Prostate gland (tissue), 2 donors: ENCODE results near the gene ZNF217. TPM values are rescaled to one million over a fixed set of nuclear protein-coding genes. Genes with fewer than 3 reads are reported as not detected.
"Not testable (repeated sequence)": the region's sequence is repeated elsewhere in the genome, so short reads cannot be mapped to it uniquely, and the experiment has no call there.

ENCODE experiments used
- DNase-seq: peaks from one replicate; pipeline ENCODE4 v3.0.0-alpha.2; 2019; ENCODE audit warnings: low spot score
- H3K27ac ChIP-seq, 2 donors: fragments of 200-600 bp; sonication (generic); 2 replicates each; pipeline ENCODE4 v1.5.1; 2017 to 2019
- H3K27me3 ChIP-seq: fragments of 200-600 bp; sonication (generic); replicated peaks from 2 replicates; pipeline ENCODE4 v1.5.1; 2019; ENCODE audit not compliant: insufficient read depth
- H3K36me3 ChIP-seq, 2 donors: fragments of 200-600 bp; sonication (generic); 1 replicate in 1 of 2; 2 replicates in 1 of 2; pipeline versions ENCODE4 v1.5.1 to v1.8.1; 2017 to 2019
- H3K4me1 ChIP-seq: fragments of 200-600 bp; sonication (generic); replicated peaks from 2 replicates; pipeline ENCODE4 v1.5.1; 2019
- H3K4me3 ChIP-seq, 2 donors: fragments of 200-600 bp; sonication (generic); 2 replicates each; pipeline ENCODE4 v1.5.1; 2017 to 2019
- H3K9me3 ChIP-seq: fragments of 200-600 bp; sonication (generic); 2 replicates; pipeline ENCODE4 v1.5.1; 2017
- POLR2A ChIP-seq: fragments of 450-650 bp; IDR thresholded peaks from one replicate; pipeline ENCODE4 v1.6.1; 2016; ENCODE audit warnings: antibody characterized with exemption, mild to moderate bottlenecking
- POLR2AphosphoS5 ChIP-seq: sonication (generic); formaldehyde crosslinking; IDR thresholded peaks from one replicate; pipeline ENCODE4 v1.6.1; 2017; ENCODE audit warnings: antibody characterized with exemption
- WGBS: methylation state at CpG from one replicate; pipeline ENCODE4 v1.1.5; 2018; 5-methylcytosine and 5-hydroxymethylcytosine counted together
- intact Hi-C: fragments of 100-400 bp; cut with DNase I; formaldehyde crosslinking; loops from one replicate; pipeline ENCODE4 v1.14.2; 2022
- total RNA-seq, 2 donors: library from RNA; depleted of rRNA; stranded (reverse); fragments of >200 nt; gene quantifications; one replicate each; pipeline ENCODE4 v1.1.0, GENCODE V29; 2016
- TF ChIP-seq, protein P1 (sequence below), 4 experiments: fragments of 200-600 bp in 2 of 4; fragments of 450-650 bp in 2 of 4; sonication (generic) in 2 of 4; IDR thresholded peaks; 1 replicate in 3 of 4; 2 replicates in 1 of 4; pipeline ENCODE4 v1.5.1; 2016 to 2019; ENCODE audit warnings: antibody characterized with exemption in 4 of 4, mild to moderate bottlenecking in 2 of 4, moderate library complexity in 2 of 4

Gene ZNF217
- total RNA-seq, 2 donors from 2014 or later: 35.4 to 44.5 TPM

DNA sequence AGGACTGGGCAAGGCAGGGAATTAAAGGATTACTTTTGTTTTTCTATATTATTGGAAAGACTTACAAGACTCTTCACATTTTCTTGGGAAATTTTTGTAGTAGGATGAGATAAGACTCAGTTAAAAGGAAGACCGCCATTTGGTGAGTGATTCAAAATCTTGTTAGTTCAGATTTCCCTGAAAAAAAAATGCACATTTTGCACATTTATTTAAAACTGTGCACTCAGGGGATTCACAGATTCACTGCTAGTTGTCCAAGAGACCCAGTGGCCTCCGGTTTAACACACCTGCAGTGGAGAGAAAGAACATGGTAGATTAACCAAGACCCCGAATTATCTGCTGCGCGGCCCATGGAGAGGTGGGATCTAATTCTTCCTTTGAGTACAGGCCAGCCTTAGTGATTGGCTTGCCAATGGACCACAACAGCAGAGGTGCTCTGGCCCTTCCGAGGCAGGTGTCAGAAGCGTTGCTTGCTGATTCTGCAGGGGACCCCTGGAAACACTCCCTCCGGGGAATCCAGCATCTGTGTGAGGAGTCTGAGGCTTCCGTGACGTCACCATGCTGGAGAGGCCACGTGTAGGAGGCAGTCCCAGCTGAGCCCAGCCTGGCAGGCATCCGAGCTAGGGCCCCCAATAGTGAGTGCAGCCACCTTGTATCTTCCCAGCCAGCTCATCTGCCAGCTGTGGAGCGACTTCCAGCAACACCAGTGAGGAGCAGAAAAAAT lies 68.9 kb downstream of the ZNF217 start:
- TF ChIP-seq, protein P1, sequence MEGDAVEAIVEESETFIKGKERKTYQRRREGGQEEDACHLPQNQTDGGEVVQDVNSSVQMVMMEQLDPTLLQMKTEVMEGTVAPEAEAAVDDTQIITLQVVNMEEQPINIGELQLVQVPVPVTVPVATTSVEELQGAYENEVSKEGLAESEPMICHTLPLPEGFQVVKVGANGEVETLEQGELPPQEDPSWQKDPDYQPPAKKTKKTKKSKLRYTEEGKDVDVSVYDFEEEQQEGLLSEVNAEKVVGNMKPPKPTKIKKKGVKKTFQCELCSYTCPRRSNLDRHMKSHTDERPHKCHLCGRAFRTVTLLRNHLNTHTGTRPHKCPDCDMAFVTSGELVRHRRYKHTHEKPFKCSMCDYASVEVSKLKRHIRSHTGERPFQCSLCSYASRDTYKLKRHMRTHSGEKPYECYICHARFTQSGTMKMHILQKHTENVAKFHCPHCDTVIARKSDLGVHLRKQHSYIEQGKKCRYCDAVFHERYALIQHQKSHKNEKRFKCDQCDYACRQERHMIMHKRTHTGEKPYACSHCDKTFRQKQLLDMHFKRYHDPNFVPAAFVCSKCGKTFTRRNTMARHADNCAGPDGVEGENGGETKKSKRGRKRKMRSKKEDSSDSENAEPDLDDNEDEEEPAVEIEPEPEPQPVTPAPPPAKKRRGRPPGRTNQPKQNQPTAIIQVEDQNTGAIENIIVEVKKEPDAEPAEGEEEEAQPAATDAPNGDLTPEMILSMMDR (IDR thresholded peaks at IDR 0.05): no peak
- no peak for TF ChIP-seq POLR2AphosphoS5
- TF ChIP-seq POLR2A: no peak
- Histone ChIP-seq H3K4me1 (no peaks in the 10 kb centered on the region), H3K9me3 (no peaks in the 10 kb centered on the region), H3K27ac (no peak overlapping the region), H3K27me3 (no peaks in the 10 kb centered on the region), H3K4me3 (no peak overlapping the region), H3K36me3 (no peaks in the 10 kb centered on the region)
- intact Hi-C loops: no loop called here
- 69% methylated on average over 13 of the region's 13 CpGs for WGBS
- no peak for DNase-seq

DNA sequence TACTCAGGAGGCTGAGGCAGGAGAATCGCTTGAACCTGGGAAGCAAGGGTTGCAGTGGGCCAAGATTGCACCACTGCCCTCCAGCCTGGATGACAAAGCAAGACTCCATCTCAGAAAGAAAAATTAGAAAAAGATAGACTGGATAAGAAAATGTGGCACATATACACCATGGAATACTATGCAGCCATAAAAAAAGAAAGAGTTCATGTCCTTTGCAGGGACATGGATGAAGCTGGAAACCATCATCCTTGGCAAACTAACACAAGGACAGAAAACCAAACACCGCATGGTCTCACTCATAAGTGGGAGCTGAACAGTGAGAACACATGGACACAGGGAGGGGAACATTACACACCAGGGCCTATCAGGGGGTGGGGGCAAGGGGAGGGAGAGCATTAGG lies 70.0 kb downstream of the ZNF217 start:
- H3K36me3 ChIP-seq, H3K4me3 ChIP-seq, H3K27ac ChIP-seq, DNase-seq, H3K4me1 ChIP-seq, H3K27me3 ChIP-seq, H3K9me3 ChIP-seq, intact Hi-C loops: not testable (repeated sequence)
- WGBS: 100% methylated on average over 2 of the region's 2 CpGs

- no peak for DNase-seq
Observed at GRCh38 chr20:53522696-53523095, 70.9 kb downstream of the ZNF217 start.

GRCh38 chr20:53522026-53522425 lies 71.6 kb downstream of the ZNF217 start:
- Histone ChIP-seq H3K27ac (no peak overlapping the region), H3K9me3 (no peaks in the 10 kb centered on the region), H3K36me3 (no peaks in the 10 kb centered on the region), H3K4me1 (no peaks in the 10 kb centered on the region), H3K27me3 (no peaks in the 10 kb centered on the region), H3K4me3 (no peak overlapping the region)
- TF ChIP-seq POLR2A: no peak
- TF ChIP-seq, protein P1 (IDR thresholded peaks at IDR 0.05): no peak
- no peak for TF ChIP-seq POLR2AphosphoS5
- DNase-seq: no peak
- intact Hi-C loops: no loop called here
- WGBS: 83% methylated on average over 3 of the region's 3 CpGs

More at GRCh38 chr20:53522696-53523095, 70.9 kb downstream of the ZNF217 start:
- intact Hi-C loops: no loop called here
- H3K9me3 ChIP-seq: no peaks in the 10 kb centered on the region
- no peak overlapping the region for H3K27ac ChIP-seq
- no peaks in the 10 kb centered on the region for H3K36me3 ChIP-seq
- 90% methylated on average over 5 of the region's 5 CpGs for WGBS
- H3K4me1 ChIP-seq: no peaks in the 10 kb centered on the region
- H3K4me3 ChIP-seq: no peak overlapping the region
- TF ChIP-seq, protein P1 (IDR thresholded peaks at IDR 0.05): no peak
- TF ChIP-seq POLR2AphosphoS5 (no peak), POLR2A (no peak)
- no peaks in the 10 kb centered on the region for H3K27me3 ChIP-seq

GRCh38 chr20:53521421-53521820 lies 72.2 kb downstream of the ZNF217 start:
- H3K4me1 ChIP-seq, DNase-seq, H3K27me3 ChIP-seq, H3K9me3 ChIP-seq, H3K4me3 ChIP-seq, H3K36me3 ChIP-seq, intact Hi-C loops, H3K27ac ChIP-seq: not testable (repeated sequence)
- 72% methylated on average over 5 of the region's 5 CpGs for WGBS

DNA sequence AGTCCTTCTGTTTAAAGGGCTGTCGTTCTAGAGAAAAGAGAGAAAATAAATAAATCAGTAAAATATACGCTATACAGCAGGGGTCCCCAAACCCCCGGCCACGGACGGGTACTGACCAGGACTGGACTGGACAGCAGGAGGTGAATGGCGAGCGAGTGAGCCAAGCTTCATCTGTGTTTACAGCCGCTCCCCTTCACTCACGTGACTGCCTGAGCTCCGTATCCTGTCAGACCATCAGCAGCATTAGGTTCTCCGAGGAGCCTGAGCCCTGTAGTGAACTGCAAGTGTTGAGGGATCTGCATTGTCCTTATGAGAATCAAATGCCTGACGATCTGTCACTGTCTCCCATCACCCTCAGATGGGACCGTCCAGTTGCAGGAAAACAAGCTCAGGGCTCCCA lies 76.5 kb downstream of the ZNF217 start:
- Histone ChIP-seq H3K27ac (no peak overlapping the region), H3K36me3 (no peaks in the 10 kb centered on the region), H3K27me3 (no peaks in the 10 kb centered on the region), H3K4me1 (no peaks in the 10 kb centered on the region), H3K9me3 (no peaks in the 10 kb centered on the region), H3K4me3 (no peak overlapping the region)
- intact Hi-C loops: no loop called here
- TF ChIP-seq, protein P1 (IDR thresholded peaks at IDR 0.05): no peak
- TF ChIP-seq POLR2AphosphoS5 (no peak), POLR2A (no peak)
- no peak for DNase-seq
- 69% methylated on average over 13 of the region's 13 CpGs for WGBS
